CD4-positive, alpha-beta T cell treated with Interleukin-21 for 1 hour (primary cell): ENCODE results near the gene MEOX1.

Source experiments
- DNase-seq: peaks from one replicate; pipeline ENCODE4 v3.0.0-alpha.2; 2020

The MEOX1 gene

DNA sequence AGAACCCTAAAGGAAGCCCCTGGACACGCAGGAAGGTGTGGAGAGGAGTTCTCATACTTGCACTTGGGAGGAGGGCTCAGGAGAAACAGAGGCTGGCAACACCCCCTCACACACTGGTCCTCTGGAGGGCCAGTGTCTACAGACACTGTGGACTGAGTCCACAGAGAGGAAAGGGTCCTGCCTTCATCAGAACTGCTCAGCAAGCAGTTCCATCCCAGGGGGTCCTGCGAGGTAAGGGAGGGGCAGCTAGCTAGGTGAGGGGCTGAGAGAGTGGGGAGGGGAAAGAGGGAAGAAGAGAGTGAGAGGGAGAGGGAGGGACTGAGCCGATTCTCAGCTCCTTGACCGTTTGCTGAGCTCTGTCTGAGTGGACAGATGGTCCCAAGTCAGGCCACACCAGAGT lies 17.7 kb upstream of the MEOX1 start:
- DNase-seq: no peak

DNA sequence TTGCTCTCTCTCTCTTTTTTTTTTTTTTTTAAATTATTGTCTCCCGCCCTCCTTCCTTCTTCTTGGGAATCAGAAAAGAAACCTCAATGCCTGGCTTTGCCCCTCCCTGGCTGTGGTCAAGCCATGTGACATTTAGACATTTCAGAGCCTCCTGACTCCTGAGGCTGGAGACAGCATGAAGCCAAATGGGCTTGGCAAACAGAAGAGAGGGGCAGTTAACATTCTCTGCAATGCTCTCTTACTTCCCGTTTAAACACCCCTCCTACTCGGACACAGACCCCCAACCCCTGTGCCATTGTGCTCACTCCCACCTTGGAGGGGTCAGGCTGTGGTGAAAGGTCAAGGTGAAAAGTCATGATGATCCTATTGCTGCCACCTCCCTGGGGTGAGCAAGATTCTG lies 14.7 kb upstream of the MEOX1 start:
- no peak for DNase-seq

- DNase-seq: no peak
These were observed 12.7 kb upstream of the MEOX1 start for GRCh38 chr17:43674394-43674793.

DNA sequence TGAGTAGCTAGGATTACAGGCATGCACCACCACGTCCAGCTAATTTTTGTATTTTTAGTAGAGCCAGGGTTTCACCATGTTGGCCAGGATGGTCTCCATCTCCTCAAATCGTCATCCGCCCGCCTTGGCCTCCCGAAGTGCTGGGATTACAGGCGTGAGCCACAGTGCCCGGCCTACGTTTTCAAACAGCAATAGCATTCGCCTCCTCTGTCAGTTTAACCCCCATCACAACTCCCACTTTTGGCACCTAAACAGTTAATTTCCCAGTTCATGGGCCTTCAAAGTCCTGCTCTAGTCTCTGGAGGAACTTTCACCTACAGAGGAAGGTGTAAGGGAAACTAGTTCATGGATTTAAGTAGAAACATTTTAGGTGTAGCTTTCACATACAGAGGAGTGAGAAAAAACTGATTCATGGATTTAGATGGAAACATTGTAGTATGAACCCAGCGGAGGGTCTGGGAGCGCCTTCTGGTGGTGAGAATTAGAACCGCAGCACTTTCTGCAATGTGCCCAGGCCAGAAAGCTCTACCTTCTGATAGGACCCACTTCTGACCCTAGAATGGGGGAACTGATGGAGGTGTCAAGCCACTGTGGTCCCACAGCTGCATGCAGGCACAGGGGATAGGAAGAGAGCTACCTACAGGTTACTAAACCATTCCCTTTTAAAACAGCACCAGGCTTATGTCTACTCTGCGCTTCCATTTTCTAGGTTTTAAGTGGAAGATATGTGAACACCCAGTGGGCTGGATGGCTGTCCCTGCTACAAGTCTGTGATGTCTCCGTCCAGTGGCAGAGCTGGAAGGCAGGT lies 12.0 kb upstream of the MEOX1 start:
- peak; percentile 61 for DNase-seq

DNA sequence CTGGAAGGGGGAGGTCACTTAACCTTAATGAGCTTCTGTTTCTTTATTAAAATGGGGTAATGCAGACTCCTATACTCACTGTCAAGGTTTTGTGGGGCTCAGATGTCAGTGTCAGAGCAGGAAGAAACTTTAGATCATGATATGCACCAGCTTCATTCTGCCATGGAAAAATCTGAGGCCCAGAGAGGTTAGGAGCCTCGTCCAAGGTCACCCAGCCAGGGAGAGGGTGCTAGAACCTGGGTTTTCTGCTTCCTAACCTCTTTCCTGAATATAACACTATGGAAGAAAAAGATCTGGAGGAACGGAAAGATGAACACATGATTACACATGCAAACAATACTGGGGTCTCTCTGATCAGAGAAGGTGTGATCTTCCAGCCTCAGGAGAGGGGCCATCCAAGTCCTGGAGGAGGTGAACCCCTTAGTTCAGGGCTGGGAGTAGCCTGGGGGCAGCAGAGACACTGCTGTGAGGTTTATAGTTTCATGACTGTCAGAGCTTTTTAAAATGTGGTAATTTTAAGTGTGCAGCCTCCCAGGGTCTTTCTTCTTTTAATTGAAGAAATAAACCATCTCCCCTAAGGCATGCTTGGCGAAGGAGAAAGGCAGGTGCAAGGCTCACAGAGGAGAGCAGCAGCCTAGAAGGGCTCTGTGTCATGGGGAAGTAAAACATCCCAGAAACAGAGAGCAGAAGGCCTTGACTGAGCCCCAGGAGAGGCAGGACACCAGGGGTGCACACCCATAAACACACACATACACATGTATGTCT lies 10.2 kb upstream of the MEOX1 start:
- DNase-seq: no peak

DNA sequence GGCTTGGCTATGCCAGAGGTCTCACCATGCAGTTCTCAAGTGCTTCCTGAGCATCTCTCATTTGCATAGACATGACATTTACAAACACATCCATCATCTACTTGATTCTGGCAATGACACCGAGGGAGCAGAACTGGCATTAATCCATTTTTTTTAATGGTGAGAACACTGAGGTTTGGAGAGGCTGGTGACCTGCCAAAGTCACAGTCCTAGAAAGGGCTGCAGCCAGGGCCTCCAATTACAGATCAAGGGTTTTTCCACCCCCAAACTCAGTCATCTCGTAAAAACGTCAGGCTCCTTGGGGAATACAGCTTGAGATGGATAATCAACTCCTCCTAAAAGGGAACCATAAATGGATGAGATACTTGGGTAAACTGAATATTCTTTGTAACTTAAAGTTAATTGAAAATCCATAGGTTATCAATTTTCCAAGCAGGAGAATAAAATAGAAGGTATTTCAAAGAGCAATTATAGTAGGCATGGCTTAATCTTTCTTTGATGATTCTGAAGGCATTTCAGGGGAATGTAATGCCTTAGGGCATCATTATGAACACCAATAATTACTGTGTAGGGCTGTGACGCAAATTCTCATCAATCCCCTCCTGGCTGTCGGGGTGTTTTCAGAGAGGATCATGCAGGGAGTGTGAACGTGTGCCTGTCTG lies 9.4 kb upstream of the MEOX1 start:
- no peak for DNase-seq

GRCh38 chr17:43670645-43671030 lies 8.9 kb upstream of the MEOX1 start:
- DNase-seq: no peak

GRCh38 chr17:43669971-43670644 lies 8.4 kb upstream of the MEOX1 start:
- DNase-seq: no peak

DNA sequence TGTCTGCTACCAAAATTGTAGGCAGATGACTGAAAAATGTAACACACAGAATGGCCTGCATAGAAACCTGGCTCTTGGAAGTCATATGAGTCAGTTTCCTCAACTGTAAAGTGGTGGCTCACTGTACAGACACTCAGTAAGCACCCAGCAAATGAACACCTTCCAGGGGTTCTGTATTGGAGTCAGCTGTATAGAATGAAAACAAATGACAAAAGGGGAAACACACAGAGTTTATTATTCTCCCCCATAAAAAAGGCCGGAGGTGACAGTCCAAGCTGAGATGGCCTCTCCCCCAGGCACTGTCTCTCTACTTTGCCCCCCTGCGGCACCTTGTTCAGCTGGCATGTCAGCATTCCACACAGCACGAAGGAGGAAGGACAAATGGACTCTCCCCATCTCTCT lies 6.2 kb upstream of the MEOX1 start:
- no peak for DNase-seq

GRCh38 chr17:43667506-43667905 lies 5.8 kb upstream of the MEOX1 start:
- DNase-seq: no peak

DNA sequence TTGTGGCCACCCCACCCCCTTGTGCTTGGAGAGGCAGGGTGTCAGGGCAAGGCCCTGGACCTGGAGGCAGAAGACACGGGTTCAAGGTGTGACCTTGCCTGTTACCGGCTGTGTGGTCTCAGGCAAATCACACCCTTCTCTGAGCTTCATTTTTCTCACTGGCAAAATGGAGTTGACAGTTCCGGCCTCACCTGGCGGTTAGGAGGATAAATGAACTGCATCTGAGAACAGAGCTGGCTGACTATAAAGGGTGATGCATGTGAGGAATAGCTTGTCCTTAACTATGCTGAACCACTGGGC lies 4.2 kb upstream of the MEOX1 start:
- DNase-seq: no peak

DNA sequence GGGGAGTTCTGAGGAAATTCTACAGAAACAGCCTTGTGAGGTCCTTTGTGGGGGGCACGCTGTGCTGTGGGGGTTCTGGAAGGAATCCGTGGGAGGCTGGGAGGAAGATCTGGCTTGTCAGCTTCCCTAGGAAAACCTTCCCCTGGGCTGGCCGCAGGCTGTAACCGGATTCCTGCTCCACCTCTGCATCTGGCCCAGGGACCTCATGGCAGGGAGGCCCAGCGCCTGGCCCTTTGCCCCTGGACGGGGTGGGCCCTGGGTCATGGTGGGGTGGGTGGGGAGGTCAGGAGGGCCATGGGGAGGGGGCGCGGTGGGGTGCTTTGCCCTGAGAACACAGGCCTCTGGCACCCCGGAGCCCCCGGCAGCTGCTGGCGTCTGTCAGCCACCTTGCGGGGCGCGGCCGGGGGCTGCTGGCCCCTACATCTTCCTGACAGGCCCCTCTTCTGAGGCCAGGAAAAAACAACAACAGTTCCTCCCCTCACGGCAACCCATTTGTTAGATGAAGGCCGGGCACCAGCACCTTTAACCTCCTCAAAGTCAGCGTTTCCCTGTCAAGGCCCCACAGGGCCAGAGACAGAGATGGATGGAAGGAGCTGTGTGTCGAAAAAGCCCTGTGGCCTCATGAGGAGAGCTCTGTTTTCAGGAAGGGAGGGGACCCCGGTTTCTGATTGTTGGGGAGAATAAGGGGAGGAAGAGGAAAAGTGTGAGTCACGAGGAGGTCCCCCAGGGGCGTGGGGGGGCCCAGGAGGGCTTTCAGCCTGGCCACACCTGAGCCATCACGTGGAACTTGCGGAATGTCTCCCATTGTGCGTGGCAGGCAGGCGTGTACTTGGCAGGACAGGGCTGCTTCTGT lies 3.6 kb upstream of the MEOX1 start:
- DNase-seq: no peak

DNA sequence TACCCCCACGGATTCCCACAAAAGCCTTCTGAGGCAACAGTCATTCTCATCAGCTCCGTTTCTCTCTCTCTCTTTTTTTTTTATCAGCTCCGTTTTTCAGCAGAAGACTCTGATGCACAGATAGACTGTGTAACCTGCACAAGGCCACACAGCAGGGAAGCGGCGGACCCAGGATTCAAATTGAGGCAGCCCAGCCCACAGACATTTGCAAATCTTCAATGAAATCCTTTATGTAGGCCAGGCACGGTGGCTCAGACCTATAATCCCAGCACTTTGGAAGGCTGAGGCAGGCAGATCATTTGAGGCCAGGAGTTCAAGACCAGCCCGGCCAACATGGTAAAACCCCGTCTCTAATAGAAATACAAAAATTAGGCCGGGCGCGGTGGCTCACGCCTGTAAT lies 2.4 kb upstream of the MEOX1 start:
- DNase-seq: no peak

DNA sequence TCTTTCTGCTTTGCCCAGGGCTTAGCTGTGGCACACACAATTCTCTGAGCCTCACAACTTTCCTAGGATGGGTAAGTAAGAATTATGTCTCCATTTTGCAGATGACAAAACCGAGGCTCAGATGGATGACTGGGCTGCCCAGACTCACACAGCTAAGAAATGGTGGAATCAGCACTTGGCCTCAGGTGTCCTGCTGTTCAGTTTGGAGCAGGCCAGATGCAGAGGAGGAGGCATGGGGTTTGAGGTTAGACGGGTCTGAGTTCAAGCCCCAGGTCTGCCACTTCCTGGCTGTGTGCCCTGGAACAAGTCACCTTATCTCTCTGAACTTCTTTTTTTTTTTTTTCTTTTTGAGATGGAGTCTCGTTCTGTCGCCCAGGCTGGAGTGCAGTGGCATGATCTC lies 1.7 kb upstream of the MEOX1 start:
- no peak for DNase-seq

DNA sequence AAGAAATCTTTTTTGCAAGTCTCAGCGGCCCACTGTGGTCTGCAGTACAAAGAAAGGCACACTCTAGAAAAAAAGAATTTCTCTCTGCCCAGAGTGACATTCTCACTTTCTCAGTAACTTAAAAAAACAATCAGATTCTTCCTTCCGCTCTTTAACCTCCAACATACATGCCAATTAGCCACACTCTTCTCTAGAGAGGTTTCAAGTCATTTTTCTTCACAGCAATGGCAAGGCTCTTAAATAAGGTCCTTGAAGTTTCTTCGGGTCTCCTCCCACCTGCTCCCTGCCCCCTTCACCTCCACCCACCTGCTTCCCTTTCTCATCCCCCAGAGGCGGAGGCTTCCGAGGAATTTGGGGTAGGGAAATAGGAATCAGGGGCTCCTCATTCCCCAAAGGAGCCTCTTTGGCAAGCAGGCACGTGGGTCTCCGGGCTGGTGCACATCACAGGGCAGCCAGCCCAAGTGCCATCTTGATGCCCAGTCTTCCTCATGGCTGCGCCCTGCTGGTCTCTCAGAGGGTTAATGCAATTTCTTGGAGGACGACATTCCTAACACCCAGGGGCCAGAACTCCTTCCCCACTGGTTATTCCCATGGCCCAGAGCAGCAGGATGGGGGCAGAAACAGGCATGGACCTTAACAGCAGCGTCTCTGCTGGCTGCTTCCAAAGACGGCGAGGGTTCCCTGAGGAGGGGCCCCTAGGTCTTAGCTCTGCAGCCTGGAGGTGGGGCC lies 855 bp upstream of the MEOX1 start:
- DNase-seq: peak; percentile 15

- DNase-seq: peak; percentile 13
These were observed 767 bp downstream of the MEOX1 start for GRCh38 chr17:43660816-43661493.

DNA sequence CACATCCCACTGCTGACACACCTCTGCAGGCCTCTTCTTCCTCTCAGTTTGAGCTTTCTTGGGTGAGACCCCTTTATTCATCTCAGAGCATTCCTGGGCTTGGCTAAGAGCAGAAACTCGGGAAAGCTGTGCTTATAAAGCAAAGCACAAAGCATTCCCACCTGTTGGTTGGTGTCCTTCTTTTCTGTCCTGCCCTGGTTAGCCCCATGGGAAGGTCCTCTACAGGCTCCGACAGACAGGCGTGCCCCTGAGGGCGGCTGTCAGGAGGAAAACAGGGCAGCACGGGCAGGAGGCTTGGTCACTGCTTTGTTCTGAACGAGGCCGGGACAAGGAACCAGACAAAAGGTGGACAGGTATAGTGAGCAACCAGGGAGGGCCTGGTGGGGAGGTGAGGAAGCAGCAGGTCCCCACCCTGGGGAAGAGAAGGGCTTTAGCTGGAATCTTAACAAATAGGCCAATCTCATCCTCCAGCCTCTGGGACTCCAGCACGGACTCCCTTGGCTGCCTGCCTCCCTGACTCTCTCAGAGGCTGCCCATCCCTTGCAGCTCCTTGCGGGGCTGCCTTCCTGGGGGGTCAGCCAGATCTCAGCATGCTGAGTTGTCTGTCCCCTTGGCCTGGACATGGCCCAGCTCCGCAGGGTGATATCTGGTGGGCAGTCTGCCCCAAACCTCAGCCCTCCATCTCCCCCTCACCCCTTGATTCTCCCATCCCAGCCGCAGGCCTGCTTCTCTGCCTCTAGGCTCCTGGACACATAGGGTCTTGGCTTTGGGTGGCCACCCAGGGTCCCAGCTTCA lies 1.7 kb downstream of the MEOX1 start:
- DNase-seq: no peak

GRCh38 chr17:43658900-43659299 lies 2.8 kb downstream of the MEOX1 start:
- DNase-seq: no peak

GRCh38 chr17:43655693-43656255 lies 5.9 kb downstream of the MEOX1 start:
- DNase-seq: no peak

DNA sequence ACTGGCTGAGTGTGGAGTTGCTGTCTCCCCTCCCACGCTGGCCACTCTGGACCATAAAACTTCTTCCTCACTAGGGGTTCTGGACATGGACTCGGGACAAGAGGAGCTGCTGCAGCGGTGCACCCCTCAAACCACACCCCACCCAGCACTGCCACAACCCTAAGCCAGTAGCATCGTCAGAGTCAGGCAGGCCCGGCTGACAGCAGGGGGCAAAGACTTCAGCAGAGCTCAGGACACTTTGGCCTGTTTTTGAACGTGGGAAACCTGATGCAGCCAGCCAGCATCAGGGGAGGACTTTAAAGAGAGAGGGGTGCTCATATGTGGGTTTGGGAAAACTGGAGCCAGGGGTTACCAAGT lies 9.6 kb downstream of the MEOX1 start:
- DNase-seq: no peak
